ENCODE measurements around the gene ATP4B.

ATP4B gene

GRCh38 chr13:113607056-113607888 is 50.7 kb downstream of the ATP4B start:
- DNase-seq (ENCODE audit: low read depth) = no peak

GRCh38 chr13:113605866-113606438 is 52.0 kb downstream of the ATP4B start:
- no peak for DNase-seq (ENCODE audit: low read depth)

GRCh38 chr13:113605461-113605860 is 52.5 kb downstream of the ATP4B start:
- no peak for DNase-seq (ENCODE audit: low read depth)

GRCh38 chr13:113604186-113604585 is 53.8 kb downstream of the ATP4B start:
- no peak for DNase-seq (ENCODE audit: low read depth)

GRCh38 chr13:113603116-113603710 is 54.8 kb downstream of the ATP4B start:
- no peak for DNase-seq (ENCODE audit: low read depth)

GRCh38 chr13:113602291-113602988 is 55.6 kb downstream of the ATP4B start:
- DNase-seq (ENCODE audit: low read depth) = no peak

- DNase-seq (ENCODE audit: low read depth) = no peak
These were observed 56.6 kb downstream of the ATP4B start for GRCh38 chr13:113601166-113602070.

- no peak for DNase-seq (ENCODE audit: low read depth)
These were observed 58.6 kb downstream of the ATP4B start for GRCh38 chr13:113599391-113599790.

Measured in stimulated activated CD8-positive, alpha-beta memory T cell treated with anti-CD3 and anti-CD28 coated beads, Interleukin-15, amount 100 ng/mL, for 1 hour (primary cell).